T-helper 2 cell treated with Interferon-gamma antibody and Interleukin-4, amounts not matched to agents 100 ng/mL and 5 ng/mL, for 36 hours (primary cell): ENCODE results near the gene BCL2L14. TPM values are rescaled to one million over a fixed set of nuclear protein-coding genes. Genes with fewer than 3 reads are reported as not detected.

ENCODE experiments used
- intact Hi-C: fragments of 100-400 bp; cut with micrococcal nuclease; formaldehyde crosslinking; loops from one replicate; pipeline ENCODE4 v1.15.1; 2023
- total RNA-seq: library from RNA; stranded (reverse); gene quantifications from 2 replicates; pipeline ENCODE4 v1.2.3, GENCODE V29; 2022

BCL2L14 gene
- total RNA-seq, 1 donor from 2014 or later = 2.1 TPM

DNA sequence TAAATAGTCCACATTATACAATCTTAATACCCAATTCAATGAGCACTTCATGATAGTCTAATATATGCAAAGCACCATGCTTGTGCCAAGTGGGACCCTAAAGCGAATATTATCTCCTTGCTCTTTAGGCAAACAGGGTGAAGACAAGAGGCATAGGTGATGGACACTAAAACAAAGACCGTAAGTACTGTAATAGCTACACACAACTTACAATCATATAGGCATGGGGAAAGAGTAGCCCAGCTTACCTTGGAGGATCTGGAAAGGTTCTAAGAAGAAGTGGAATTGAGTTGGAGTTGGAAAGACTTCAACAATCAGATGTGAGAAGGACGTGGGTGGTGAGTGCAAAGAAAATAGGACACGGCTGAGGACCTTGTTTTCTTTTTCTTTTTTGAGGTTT, 19.1 kb upstream of the BCL2L14 start:
- intact Hi-C loops = no loop called here

DNA sequence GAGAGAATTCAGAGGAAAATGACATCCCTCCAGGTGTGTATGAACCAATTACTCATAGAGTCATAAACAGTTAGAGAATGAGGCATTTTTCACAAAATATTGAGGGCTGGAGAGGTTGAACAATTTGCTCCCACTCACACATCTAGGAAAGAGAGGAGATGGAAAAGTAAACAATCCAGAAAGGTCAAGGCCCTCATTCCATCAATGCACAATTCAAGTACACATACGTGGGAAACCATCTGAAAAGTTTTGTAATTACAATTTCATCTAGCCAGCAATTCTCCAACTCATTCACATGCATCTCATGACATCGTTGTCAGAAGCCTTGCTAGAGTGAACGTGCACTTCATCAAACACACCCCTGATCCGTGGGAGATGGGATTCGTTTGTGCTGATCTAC, 15.7 kb upstream of the BCL2L14 start:
- intact Hi-C loops = no loop called here

DNA sequence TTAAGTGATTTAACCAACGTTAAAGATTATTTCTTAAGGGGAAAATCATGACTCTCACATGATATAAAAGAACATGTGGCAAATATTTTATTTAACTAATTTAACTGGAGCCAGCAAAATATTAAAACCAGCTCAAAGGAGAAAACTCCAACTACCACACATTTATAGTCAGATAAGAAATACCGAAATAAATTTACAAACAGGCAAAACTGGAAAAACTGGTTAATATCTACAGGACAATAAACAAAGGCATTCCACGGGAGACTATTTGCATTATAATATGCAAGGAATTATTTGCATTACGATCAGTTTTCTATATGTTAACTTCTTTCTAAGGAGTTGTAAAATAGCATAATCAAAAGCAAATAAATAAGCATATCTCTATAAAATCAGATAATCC, 13.8 kb upstream of the BCL2L14 start:
- intact Hi-C loops = no loop called here

GRCh38 chr12:12064596-12064995, 6.1 kb upstream of the BCL2L14 start:
- intact Hi-C loops = no loop called here

GRCh38 chr12:12068751-12069150, 2.0 kb upstream of the BCL2L14 start:
- intact Hi-C loops = no loop called here

- intact Hi-C loops = no loop called here
Measured at GRCh38 chr12:12069821-12070548, 754 bp upstream of the BCL2L14 start.

GRCh38 chr12:12072064-12072760, 1.5 kb downstream of the BCL2L14 start:
- intact Hi-C loops = no loop called here

- intact Hi-C loops = no loop called here
Measured at GRCh38 chr12:12079291-12079690, 8.6 kb downstream of the BCL2L14 start.

- intact Hi-C loops = loop anchor here (5.0 kb wide), 1 partner anchor 245 kb away; no protein-coding TSS in a partner anchor
Measured at GRCh38 chr12:12081836-12082497, 11.2 kb downstream of the BCL2L14 start.

DNA sequence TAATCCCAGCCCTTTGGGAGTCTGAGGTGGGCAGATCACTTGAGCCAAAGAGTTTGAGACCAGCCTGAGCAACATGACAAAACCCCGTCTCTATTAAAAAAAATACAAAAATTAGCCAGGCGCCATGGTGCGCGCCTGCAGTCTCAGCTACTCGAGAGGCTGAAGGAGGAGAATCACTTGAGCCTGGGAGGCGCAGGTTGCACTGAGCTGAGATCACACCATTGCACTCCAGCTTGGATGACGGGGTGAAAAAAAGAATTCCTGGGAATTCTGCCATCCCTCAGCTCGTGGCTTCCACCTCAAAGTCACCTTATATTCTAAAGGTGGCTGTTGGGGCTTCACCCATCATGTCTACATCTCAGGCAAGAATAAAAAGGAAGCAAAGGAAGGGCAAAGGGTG, 12.9 kb downstream of the BCL2L14 start:
- intact Hi-C loops = loop anchor here (5.0 kb wide), 1 partner anchor 244 kb away; no protein-coding TSS in a partner anchor

DNA sequence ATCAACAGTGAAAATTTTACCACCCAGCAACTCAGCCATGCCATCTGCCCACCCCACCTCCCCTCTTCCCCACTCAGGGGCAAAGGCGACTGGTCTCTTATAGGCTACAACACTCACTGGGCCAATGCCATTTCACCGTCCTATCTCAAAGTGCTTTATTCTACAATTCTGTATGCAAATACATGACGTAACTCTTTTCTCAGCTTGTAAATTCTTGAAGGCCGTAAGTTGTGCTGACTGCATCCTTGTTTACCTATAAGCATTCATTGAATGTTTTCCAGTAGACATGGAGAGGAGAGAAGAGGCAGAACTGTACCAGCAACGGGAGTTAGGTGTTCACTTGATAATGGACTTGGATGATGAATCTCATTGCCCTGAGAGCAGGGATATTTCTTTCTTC, 15.6 kb downstream of the BCL2L14 start:
- intact Hi-C loops = no loop called here

DNA sequence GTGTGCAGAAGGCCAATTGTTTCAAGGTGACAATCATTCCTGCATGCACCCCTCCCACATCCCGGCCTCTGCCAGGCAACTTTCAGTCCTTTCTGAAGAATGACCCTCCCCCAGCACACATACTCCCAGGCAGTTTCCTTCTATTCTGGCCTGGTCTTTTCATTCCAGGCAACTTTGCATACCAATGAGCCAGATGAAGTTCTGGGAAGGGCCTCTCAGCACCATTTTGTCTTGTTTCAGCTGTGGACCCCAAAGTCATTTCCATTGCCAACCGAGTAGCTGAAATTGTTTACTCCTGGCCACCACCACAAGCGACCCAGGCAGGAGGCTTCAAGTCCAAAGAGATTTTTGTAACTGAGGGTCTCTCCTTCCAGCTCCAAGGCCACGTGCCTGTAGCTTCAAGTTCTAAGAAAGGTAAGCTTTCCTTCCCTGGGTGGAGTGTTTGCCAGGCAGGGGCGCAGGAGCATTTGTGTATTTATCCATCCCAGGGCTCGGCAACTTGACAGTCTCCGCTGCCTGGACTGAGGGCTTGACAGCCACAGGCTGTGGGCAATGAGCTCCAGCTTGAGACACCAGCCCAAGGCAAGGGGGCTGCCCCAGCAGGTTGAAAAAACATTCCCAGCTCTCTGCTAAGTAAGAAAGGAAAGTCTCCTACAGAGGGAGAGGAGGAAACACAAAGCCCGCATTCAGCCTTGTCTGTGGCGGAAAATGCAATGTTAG, 16.4 kb downstream of the BCL2L14 start:
- intact Hi-C loops = no loop called here

DNA sequence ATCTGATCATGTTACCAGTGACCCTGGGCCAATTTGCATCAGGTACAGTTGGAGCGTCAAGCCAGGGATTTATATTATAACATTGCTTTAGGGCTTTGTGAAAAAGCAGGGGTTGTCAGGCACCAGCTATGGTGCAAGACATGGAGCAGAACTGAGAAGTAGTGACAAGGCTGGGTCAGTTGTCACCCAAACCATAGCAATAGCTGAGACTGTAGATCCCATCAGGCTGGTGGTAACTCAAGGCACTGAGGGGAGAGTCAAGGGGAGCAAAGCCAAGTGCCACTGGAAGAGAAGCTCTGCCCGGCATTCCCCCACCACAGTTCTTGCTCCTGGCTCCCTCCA, 16.9 kb downstream of the BCL2L14 start:
- intact Hi-C loops = no loop called here

DNA sequence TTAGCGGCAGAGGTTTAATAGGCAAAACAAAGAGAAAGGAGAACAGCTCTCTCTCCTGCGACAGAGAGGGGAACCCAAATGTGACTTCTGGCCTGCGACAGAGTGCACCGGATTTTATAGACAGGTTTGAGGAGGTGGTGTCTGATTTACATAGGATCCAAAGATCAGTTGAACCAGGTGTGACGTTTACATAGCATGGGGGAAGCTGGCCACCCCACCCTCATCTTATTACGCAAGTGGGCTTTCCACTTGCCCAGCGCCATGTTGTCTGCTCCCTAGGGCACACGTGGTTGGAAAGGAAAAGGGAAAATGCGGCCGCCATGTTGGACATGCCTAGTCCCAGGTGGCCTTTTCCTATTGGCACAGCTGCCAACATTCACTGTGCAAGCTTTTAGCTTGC, 17.4 kb downstream of the BCL2L14 start:
- intact Hi-C loops = no loop called here

- intact Hi-C loops = no loop called here
Measured at GRCh38 chr12:12088761-12089160, 18.0 kb downstream of the BCL2L14 start.

- intact Hi-C loops = no loop called here
Measured at GRCh38 chr12:12091071-12091470, 20.3 kb downstream of the BCL2L14 start.

GRCh38 chr12:12091977-12092663, 21.4 kb downstream of the BCL2L14 start:
- intact Hi-C loops = no loop called here

DNA sequence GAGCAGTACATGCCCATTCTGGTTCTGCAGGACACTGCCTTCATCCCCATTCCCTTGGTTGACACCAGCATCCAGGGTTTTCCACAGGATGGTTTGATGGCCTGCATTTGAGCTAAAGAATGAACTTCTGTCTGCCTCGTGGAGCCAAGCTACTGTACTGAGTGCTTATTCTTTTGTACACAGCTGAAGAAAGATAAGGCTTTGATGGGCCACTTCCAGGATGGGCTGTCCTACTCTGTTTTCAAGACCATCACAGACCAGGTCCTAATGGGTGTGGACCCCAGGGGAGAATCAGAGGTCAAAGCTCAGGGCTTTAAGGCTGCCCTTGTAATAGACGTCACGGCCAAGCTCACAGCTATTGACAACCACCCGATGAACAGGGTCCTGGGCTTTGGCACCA, 23.7 kb downstream of the BCL2L14 start:
- intact Hi-C loops = no loop called here

DNA sequence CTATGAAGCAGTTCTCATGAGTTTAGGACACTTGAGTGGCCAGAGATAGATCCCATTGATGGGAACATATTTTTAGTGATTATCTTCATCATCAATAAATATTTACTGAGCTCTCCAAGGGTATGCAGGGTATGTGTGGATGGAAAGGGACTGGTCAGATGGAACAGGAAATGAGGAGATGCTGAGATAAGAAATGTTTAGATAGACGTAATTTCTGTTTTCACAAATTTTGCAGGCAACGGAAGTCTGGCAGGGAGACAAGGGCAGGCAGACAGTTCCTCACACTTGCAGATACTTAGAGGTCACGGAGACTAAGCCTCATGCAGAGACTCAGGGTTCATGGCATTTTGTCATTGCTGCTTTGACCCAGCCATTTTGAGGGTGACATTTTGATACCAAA, 24.3 kb downstream of the BCL2L14 start:
- intact Hi-C loops = no loop called here

GRCh38 chr12:12097891-12098690, 27.4 kb downstream of the BCL2L14 start:
- intact Hi-C loops = no loop called here

GRCh38 chr12:12098691-12099015, 27.9 kb downstream of the BCL2L14 start:
- intact Hi-C loops = no loop called here
